ENCODE measurements around the gene TKTL1.

GRCh38 chrX:154313147-154313546, 17.6 kb downstream of the TKTL1 start:
- TF ChIP-seq POLR2A (IDR thresholded peaks at IDR 0.05; ENCODE audit: low read length) (no peak), GATA1 (IDR thresholded peaks at IDR 0.05; ENCODE audit: low read depth, low read length) (no peak)
